SK-N-SH treated with all-trans-retinoic acid at 6 μM for 48 hours (cell line): Measurements from ENCODE around the gene HS3ST4.

Experiments
- ARNTL ChIP-seq: fragments of 450-650 bp; formaldehyde crosslinking; IDR thresholded peaks from 2 replicates; pipeline ENCODE4 v1.5.0; 2020; ENCODE audit warnings: low read depth, mild to moderate bottlenecking, moderate library complexity, borderline replicate concordance
- CREB5 ChIP-seq: fragments of 250-450 bp; sonication (Bioruptor Pico); IDR thresholded peaks from 2 replicates; pipeline ENCODE4 v1.5.1; 2020; ENCODE audit warnings: low read depth, mild to moderate bottlenecking, moderate library complexity
- CSRNP3 ChIP-seq: fragments of 250-450 bp; sonication (Bioruptor Pico); IDR thresholded peaks from 2 replicates; pipeline ENCODE4 v1.5.1; 2021; ENCODE audit warnings: mild to moderate bottlenecking, moderate library complexity
- OSR1 ChIP-seq: fragments of 250-450 bp; sonication (Bioruptor Pico); IDR thresholded peaks from 2 replicates; pipeline ENCODE4 v1.8.0; 2022; ENCODE audit warnings: moderate library complexity, mild to moderate bottlenecking, inconsistent platforms
- POU6F1 ChIP-seq: fragments of 250-450 bp; sonication (Bioruptor Pico); IDR thresholded peaks from 2 replicates; pipeline ENCODE4 v1.8.0; 2021; ENCODE audit warnings: low read depth, mild to moderate bottlenecking, moderate library complexity, borderline replicate concordance
- PPARA ChIP-seq: fragments of 250-450 bp; sonication (Bioruptor Pico); IDR thresholded peaks from 2 replicates; pipeline ENCODE4 v1.5.0; 2020; ENCODE audit warnings: mild to moderate bottlenecking, borderline replicate concordance
- TCF4 ChIP-seq: fragments of 250-450 bp; sonication (Bioruptor Pico); IDR thresholded peaks from 2 replicates; pipeline ENCODE4 v1.8.0; 2021; ENCODE audit warnings: mild to moderate bottlenecking, moderate library complexity, borderline replicate concordance
- ZFP3 ChIP-seq: fragments of 250-450 bp; sonication (Bioruptor Pico); IDR thresholded peaks from 2 replicates; pipeline ENCODE4 v1.5.0; 2020; ENCODE audit warnings: mild to moderate bottlenecking, moderate library complexity
- ZNF8 ChIP-seq: fragments of 450-650 bp; formaldehyde crosslinking; IDR thresholded peaks from 2 replicates; pipeline ENCODE4 v1.5.0; 2020; ENCODE audit warnings: mild to moderate bottlenecking, moderate library complexity

GRCh38 chr16:25905810-25906209, 214.1 kb downstream of the HS3ST4 start:
- TF ChIP-seq CREB5 (CRISPR knock-in tag) (no peak), TCF4 (CRISPR knock-in tag) (no peak), POU6F1 (CRISPR knock-in tag) (no peak), ZNF8 (CRISPR knock-in tag) (no peak), CSRNP3 (no peak), ARNTL (CRISPR knock-in tag) (no peak), ZFP3 (CRISPR knock-in tag) (no peak), PPARA (CRISPR knock-in tag) (no peak), OSR1 (no peak)
